Thyroid gland (tissue), 4 donors: Measurements from ENCODE around the gene ACADL.
"Not testable (repeated sequence)": the region's sequence is repeated elsewhere in the genome, so short reads cannot be mapped to it uniquely, and the experiment has no call there.

Experiments used
- CTCF ChIP-seq, 6 experiments: fragments of 200-600 bp in 3 of 6; fragments of 450-650 bp in 3 of 6; sonication (generic) in 3 of 6; IDR thresholded peaks; one replicate each; pipeline ENCODE4 v1.5.1; 2016 to 2019; ENCODE audit warnings: antibody characterized with exemption in 6 of 6, mild to moderate bottlenecking in 2 of 6, inconsistent platforms in 1 of 6, moderate library complexity in 1 of 6
- POLR2A ChIP-seq, 2 donors: fragments of 450-650 bp; IDR thresholded peaks; one replicate each; pipeline ENCODE4 v1.6.1; 2017; ENCODE audit warnings: antibody characterized with exemption in 2 of 2, mild to moderate bottlenecking in 2 of 2, moderate library complexity in 1 of 2

- TF ChIP-seq CTCF, POLR2A (IDR thresholded peaks at IDR 0.05): not testable (repeated sequence)
Observed at GRCh38 chr2:210181033-210181605, 44.1 kb downstream of the ACADL start.
